HepG2 (cell line): Measurements from ENCODE around the gene ARHGAP33. TPM values are rescaled to one million over a fixed set of nuclear protein-coding genes. Genes with fewer than 3 reads are reported as not detected.

Experiments used
- ATAD3A ChIP-seq: sonication (generic); formaldehyde crosslinking; IDR thresholded peaks from 2 replicates; pipeline ENCODE4 v1.4.0; 2020; ENCODE audit warnings: missing genetic modification reagents
- ATRX ChIP-seq: sonication (generic); formaldehyde crosslinking; IDR thresholded peaks from 2 replicates; pipeline ENCODE4 v1.4.0; 2020; ENCODE audit warnings: missing genetic modification reagents, borderline replicate concordance
- CREB3 ChIP-seq: sonication (generic); formaldehyde crosslinking; IDR thresholded peaks from 2 replicates; pipeline ENCODE4 v1.5.0; 2020; ENCODE audit warnings: missing genetic modification reagents
- DDIT3 ChIP-seq: sonication (generic); formaldehyde crosslinking; IDR thresholded peaks from 2 replicates; pipeline ENCODE4 v1.4.0; 2020; ENCODE audit warnings: mild to moderate bottlenecking, missing genetic modification reagents
- EHMT2 ChIP-seq: fragments of 200-600 bp; sonication (generic); IDR thresholded peaks from 2 replicates; pipeline ENCODE4 v1.7.0; 2017; ENCODE audit warnings: antibody characterized with exemption, low read depth, low read length, borderline replicate concordance
- HDAC1 ChIP-seq: sonication (generic); formaldehyde crosslinking; IDR thresholded peaks from 2 replicates; pipeline ENCODE4 v1.5.1; 2020; ENCODE audit warnings: mild to moderate bottlenecking, missing genetic modification reagents
- HNRNPUL1 ChIP-seq: fragments of 200-400 bp; formaldehyde crosslinking; IDR thresholded peaks from 2 replicates; pipeline ENCODE4 v1.6.1; 2017; ENCODE audit warnings: low read depth, mild to moderate bottlenecking, low read length, moderate library complexity
- IRF2 ChIP-seq: IDR thresholded peaks from 2 replicates; pipeline ENCODE4 v1.6.1; 2018; ENCODE audit warnings: missing genetic modification reagents, missing compliant biosample characterization
- NFAT5 ChIP-seq: sonication (generic); formaldehyde crosslinking; IDR thresholded peaks from 2 replicates; pipeline ENCODE4 v1.4.0; 2020; ENCODE audit warnings: missing genetic modification reagents
- POGZ ChIP-seq: sonication (generic); formaldehyde crosslinking; IDR thresholded peaks from 2 replicates; pipeline ENCODE4 v1.4.0; 2020; ENCODE audit warnings: mild to moderate bottlenecking, missing genetic modification reagents
- PTBP1 ChIP-seq: fragments of 200-400 bp; formaldehyde crosslinking; IDR thresholded peaks from 2 replicates; pipeline ENCODE4 v1.6.1; 2018; ENCODE audit warnings: low read length, low read depth; ENCODE audit not compliant: poor library complexity, severe bottlenecking
- SMAD9 ChIP-seq: sonication (generic); formaldehyde crosslinking; IDR thresholded peaks from 2 replicates; pipeline ENCODE4 v1.5.1; 2020; ENCODE audit warnings: mild to moderate bottlenecking, missing genetic modification reagents
- SMC3 ChIP-seq: IDR thresholded peaks from 2 replicates; pipeline ENCODE4 v1.6.1; 2011; ENCODE audit warnings: low read length, improper control_type of control experiment
- SRF ChIP-seq: IDR thresholded peaks from 2 replicates; pipeline ENCODE4 v1.6.1; 2011; ENCODE audit warnings: mild to moderate bottlenecking, low read depth, low read length, moderate library complexity
- YEATS4 ChIP-seq: sonication (generic); formaldehyde crosslinking; IDR thresholded peaks from 2 replicates; pipeline ENCODE4 v1.4.0; 2020; ENCODE audit warnings: missing genetic modification reagents, borderline replicate concordance
- ZMYM3 ChIP-seq: sonication (generic); formaldehyde crosslinking; IDR thresholded peaks from 2 replicates; pipeline ENCODE4 v1.5.1; 2020; ENCODE audit warnings: mild to moderate bottlenecking, missing genetic modification reagents
- ZNF225 ChIP-seq: sonication (generic); formaldehyde crosslinking; IDR thresholded peaks from 2 replicates; pipeline ENCODE4 v1.4.0; 2020; ENCODE audit warnings: mild to moderate bottlenecking, missing genetic modification reagents
- ZNF616 ChIP-seq: sonication (generic); formaldehyde crosslinking; IDR thresholded peaks from 2 replicates; pipeline ENCODE4 v1.5.0; 2020; ENCODE audit warnings: low read depth, mild to moderate bottlenecking, missing genetic modification reagents
- ZNF639 ChIP-seq: conservative IDR thresholded peaks from 2 replicates; pipeline ENCODE4 v1.6.1; 2018; ENCODE audit warnings: missing genetic modification reagents
- ZNF800 ChIP-seq: sonication (generic); formaldehyde crosslinking; IDR thresholded peaks from 2 replicates; pipeline ENCODE4 v1.4.0; 2020; ENCODE audit warnings: missing genetic modification reagents
- polyA plus RNA-seq, 8 experiments: library from polyadenylated mRNA; depleted of rRNA in 3 of 8; stranded (reverse) in 7 of 8; unstranded in 1 of 8; fragments of >200 nt; fragmentation: Illumina TruSeq in 4 of 8; extraction: Trizol in 4 of 8; gene quantifications; 2 replicates each; pipeline versions ENCODE4 v1.2.1 to v1.2.3, GENCODE V29; 2011 to 2016; ENCODE audit warnings: low read depth in 4 of 8, missing spikeins in 1 of 8, mixed read lengths in 1 of 8; ENCODE audit not compliant: insufficient read depth in 1 of 8
- total RNA-seq, 5 experiments: library from RNA; depleted of rRNA; stranded (reverse); fragments of >200 nt; fragmentation: Illumina TruSeq; extraction: Trizol; gene quantifications; 2 replicates each; pipeline ENCODE4 v1.2.3, GENCODE V29; 2016; ENCODE audit warnings: low read depth in 1 of 5

ARHGAP33 gene
- total and polyA plus RNA-seq, 2 of the 13 experiments (the other 11 are each of a cell fraction or from before 2014, with no cell fraction given) = 1.3 to 2.7 TPM

- TF ChIP-seq NFAT5 (CRISPR knock-in tag) (no peak), DDIT3 (no peak), ATRX (CRISPR knock-in tag) (no peak), HDAC1 (CRISPR knock-in tag) (peak; percentile 48), SRF (no peak), ZNF639 (CRISPR knock-in tag) (no peak), HNRNPUL1 (no peak), PTBP1 (peak; percentile 55), ATAD3A (CRISPR knock-in tag) (no peak), ZNF800 (CRISPR knock-in tag) (no peak), IRF2 (CRISPR knock-in tag) (no peak; the same call in none of the 2 replicates), YEATS4 (CRISPR knock-in tag) (peak; percentile 34; the same call in 1 of the 2 replicates), POGZ (CRISPR knock-in tag) (no peak), ZNF225 (CRISPR knock-in tag) (no peak), SMC3 (no peak; the same call in 1 of the 2 replicates), ZNF616 (CRISPR knock-in tag) (no peak), SMAD9 (CRISPR knock-in tag) (no peak), EHMT2 (no peak), CREB3 (no peak), ZMYM3 (no peak)
Measured at GRCh38 chr19:35744430-35745327, 30.7 kb upstream of the ARHGAP33 start (continued).
